ENCODE measurements around the gene PELI2. TPM values are rescaled to one million over a fixed set of nuclear protein-coding genes. Genes with fewer than 3 reads are reported as not detected.
"Not testable (repeated sequence)": the region's sequence is repeated elsewhere in the genome, so short reads cannot be mapped to it uniquely, and the experiment has no call there.

PELI2 gene
- total RNA-seq, 1 donor from 2014 or later, result 33.7 TPM

DNA sequence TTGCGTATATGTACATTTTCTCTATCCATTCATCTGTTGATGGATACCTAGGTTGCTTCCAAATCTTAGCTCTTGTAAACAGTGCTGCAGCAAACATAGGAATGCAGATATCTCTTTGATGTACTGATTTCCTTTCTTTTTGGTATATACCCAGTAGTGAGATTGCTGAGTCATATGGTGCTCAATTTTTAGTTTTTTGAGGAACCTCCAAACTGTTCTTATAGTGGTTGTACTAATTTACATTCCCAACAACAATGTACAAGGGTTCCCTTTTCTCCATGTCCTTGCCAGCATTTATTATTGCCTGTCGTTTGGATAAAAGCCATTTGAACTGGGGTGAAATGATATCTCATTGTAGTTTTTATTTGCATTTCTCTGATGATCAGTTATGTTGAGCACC is 44.3 kb downstream of the PELI2 start:
- peaks cover 11% of the 10 kb centered on the region for H3K4me1 Mint-ChIP-seq (ENCODE audit: unreplicated experiment)
- no peak for DNase-seq (ENCODE audit: extremely low spot score, unreplicated experiment)
- H3K36me3 Mint-ChIP-seq, result peaks cover 31% of the 10 kb centered on the region
- TF ChIP-seq, protein P1, sequence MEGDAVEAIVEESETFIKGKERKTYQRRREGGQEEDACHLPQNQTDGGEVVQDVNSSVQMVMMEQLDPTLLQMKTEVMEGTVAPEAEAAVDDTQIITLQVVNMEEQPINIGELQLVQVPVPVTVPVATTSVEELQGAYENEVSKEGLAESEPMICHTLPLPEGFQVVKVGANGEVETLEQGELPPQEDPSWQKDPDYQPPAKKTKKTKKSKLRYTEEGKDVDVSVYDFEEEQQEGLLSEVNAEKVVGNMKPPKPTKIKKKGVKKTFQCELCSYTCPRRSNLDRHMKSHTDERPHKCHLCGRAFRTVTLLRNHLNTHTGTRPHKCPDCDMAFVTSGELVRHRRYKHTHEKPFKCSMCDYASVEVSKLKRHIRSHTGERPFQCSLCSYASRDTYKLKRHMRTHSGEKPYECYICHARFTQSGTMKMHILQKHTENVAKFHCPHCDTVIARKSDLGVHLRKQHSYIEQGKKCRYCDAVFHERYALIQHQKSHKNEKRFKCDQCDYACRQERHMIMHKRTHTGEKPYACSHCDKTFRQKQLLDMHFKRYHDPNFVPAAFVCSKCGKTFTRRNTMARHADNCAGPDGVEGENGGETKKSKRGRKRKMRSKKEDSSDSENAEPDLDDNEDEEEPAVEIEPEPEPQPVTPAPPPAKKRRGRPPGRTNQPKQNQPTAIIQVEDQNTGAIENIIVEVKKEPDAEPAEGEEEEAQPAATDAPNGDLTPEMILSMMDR (conservative IDR thresholded peaks at IDR 0.05), result no peak
- H3K9me3 Mint-ChIP-seq, result peaks cover 21% of the 10 kb centered on the region
- H3K27ac Mint-ChIP-seq, result no peak overlapping the region
- H3K4me3 Mint-ChIP-seq, result no peak overlapping the region
- H3K27me3 Mint-ChIP-seq, result no peaks in the 10 kb centered on the region

DNA sequence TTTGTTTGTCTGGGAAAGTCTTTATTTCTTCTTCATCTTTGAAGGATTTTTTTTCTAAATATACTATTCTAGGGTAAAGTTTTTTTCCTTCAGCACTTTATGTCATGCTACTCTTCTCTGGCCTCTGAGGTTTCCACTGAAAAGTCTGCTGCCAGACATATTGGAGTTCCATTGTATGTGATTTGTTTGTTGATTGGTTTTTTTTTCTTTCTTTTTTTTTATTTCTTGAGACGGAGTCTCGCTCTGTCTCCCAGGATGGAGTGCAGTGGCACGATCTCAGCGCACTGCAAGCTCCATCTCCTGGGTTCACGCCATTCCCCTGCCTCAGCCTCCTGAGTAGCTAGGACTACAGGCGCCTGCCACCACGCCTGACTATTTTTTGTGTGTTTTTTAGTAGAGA is 48.4 kb downstream of the PELI2 start:
- H3K4me1 Mint-ChIP-seq (ENCODE audit: unreplicated experiment); H3K4me3 Mint-ChIP-seq; DNase-seq (ENCODE audit: extremely low spot score, unreplicated experiment); H3K27ac Mint-ChIP-seq; H3K27me3 Mint-ChIP-seq: not testable (repeated sequence)
- Mint-ChIP-seq H3K36me3 (peaks cover 31% of the 10 kb centered on the region), H3K9me3 (peaks cover 21% of the 10 kb centered on the region)

DNA sequence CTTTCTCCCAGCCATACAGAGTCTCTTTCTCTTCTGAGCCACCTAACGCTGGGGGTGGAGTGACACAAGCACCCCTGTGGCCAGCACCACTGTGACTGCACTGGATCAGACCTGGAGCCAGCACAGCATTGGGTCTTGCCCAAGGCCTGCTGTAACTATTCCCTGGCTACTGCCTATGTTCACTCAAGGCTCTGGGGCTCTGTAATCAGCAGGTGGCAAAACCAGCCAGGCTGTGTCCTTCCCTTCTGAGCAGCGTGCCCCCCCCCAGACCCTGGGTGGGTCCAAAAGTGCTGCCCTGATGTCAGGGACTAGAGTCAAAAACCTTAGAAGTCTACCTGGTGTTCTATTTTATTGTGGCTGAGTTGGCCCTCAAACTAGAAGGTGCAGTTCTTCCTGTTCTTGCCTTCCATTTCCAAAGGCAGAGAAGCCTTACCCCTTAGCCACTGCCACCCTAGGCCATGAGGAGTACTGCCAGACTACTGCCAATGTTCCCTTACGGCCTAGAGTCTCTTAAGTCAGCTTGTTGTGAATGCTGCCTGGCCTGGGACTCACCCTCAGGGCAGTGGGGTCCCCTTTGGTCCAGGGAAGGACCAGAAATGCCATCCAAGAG is 49.9 kb downstream of the PELI2 start:
- H3K4me1 Mint-ChIP-seq (ENCODE audit: unreplicated experiment), result peaks cover 15% of the 10 kb centered on the region
- H3K36me3 Mint-ChIP-seq, result peaks cover 21% of the 10 kb centered on the region
- no peaks in the 10 kb centered on the region for H3K27me3 Mint-ChIP-seq
- no peak for DNase-seq (ENCODE audit: extremely low spot score, unreplicated experiment)
- no peak overlapping the region for H3K4me3 Mint-ChIP-seq
- TF ChIP-seq, protein P1 (conservative IDR thresholded peaks at IDR 0.05), result no peak
- H3K27ac Mint-ChIP-seq, result no peak overlapping the region
- H3K9me3 Mint-ChIP-seq, result peaks cover 16% of the 10 kb centered on the region

DNA sequence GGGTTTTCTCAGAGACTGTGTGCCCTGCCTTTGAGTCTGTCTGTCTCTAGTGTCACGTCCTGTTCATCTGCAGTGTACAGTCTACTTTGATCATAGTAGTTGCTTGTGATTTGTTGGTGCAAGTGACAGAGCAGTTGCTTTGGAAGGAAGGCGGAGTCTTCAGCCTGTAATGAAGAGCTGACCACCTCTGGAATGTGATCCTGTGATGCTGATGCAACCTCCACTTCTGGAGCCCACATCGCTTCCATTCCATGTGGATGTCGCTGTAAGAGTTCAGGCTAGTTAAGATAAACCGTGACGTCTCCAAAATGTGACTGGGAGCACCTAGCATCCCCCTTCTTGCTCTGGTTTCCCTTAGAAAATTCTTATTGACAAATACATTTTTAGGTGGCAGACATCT is 51.8 kb downstream of the PELI2 start:
- peaks cover 19% of the 10 kb centered on the region for H3K4me1 Mint-ChIP-seq (ENCODE audit: unreplicated experiment)
- no peak overlapping the region for H3K27ac Mint-ChIP-seq
- H3K36me3 Mint-ChIP-seq, result peaks cover 15% of the 10 kb centered on the region
- TF ChIP-seq, protein P1 (conservative IDR thresholded peaks at IDR 0.05), result no peak
- H3K9me3 Mint-ChIP-seq, result peaks cover 20% of the 10 kb centered on the region
- H3K27me3 Mint-ChIP-seq, result no peaks in the 10 kb centered on the region
- no peak overlapping the region for H3K4me3 Mint-ChIP-seq
- DNase-seq (ENCODE audit: extremely low spot score, unreplicated experiment), result no peak

DNA sequence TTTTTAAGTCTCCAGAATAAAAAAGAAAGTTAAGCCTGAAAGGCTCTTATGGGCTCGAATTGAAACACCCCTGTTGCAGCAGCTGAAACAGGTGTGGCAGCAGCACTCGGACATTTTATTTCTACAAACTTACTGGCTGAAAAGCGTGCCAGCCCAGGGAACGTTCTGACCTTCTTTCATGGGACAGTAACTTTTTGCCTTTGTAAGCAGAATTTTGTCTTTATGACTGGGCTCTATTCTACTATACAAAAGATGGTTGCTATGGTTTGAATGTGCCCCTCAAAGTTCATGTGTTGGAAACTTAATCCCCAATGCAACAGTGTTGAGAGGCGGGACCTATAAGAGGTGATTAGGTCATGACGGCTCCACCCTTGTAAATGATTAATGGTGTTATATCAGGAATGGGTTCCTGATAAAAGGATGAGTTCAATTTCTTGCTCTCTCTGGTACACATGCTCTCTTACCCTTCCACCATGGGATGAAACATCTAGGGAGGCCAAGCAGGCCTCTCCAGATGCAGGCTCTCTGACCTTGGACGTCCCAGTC is 52.7 kb downstream of the PELI2 start:
- Mint-ChIP-seq H3K4me3 (no peak overlapping the region), H3K9me3 (peaks cover 15% of the 10 kb centered on the region), H3K27ac (no peak overlapping the region), H3K4me1 (ENCODE audit: unreplicated experiment) (peaks cover 19% of the 10 kb centered on the region), H3K36me3 (peaks cover 9% of the 10 kb centered on the region), H3K27me3 (no peaks in the 10 kb centered on the region)
- TF ChIP-seq, protein P1 (conservative IDR thresholded peaks at IDR 0.05), result no peak
- no peak for DNase-seq (ENCODE audit: extremely low spot score, unreplicated experiment)

DNA sequence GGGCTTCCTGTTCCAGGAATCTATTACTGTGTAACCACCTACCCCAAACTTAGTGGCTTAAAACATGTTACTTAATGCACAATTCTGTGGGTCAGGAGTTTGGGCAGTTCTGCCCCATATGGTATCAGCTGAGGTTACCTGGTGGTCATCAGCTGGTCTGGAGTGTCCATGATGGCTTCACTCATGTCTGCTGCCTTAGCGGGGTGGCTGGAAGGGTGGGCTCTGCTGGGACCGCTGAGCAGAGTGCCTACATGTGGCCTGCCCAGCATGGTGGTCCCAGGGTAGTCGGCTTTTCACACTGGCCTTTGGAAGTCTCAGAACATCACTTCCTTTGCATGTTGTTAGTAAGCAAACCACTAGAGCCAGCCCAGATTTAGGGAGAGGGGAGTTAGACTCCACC is 53.9 kb downstream of the PELI2 start:
- no peak for DNase-seq (ENCODE audit: extremely low spot score, unreplicated experiment)
- TF ChIP-seq, protein P1 (conservative IDR thresholded peaks at IDR 0.05), result no peak
- Mint-ChIP-seq H3K27ac (peak overlapping the region; percentile 46), H3K9me3 (peaks cover 8% of the 10 kb centered on the region), H3K4me3 (no peak overlapping the region), H3K27me3 (no peaks in the 10 kb centered on the region), H3K4me1 (ENCODE audit: unreplicated experiment) (peaks cover 24% of the 10 kb centered on the region), H3K36me3 (peaks cover 4% of the 10 kb centered on the region)

Data from type B pancreatic cell (in vitro differentiated cells).